Cortex of kidney (tissue), 1 donor: ENCODE data around the gene ZMYND11.
"Not testable (repeated sequence)": the region's sequence is repeated elsewhere in the genome, so short reads cannot be mapped to it uniquely, and the experiment has no call there.

Source experiments
- DNase-seq: peaks from one replicate; lab custom pipeline; 2025; lab: John Stamatoyannopoulos, UW

Gene ZMYND11

DNA sequence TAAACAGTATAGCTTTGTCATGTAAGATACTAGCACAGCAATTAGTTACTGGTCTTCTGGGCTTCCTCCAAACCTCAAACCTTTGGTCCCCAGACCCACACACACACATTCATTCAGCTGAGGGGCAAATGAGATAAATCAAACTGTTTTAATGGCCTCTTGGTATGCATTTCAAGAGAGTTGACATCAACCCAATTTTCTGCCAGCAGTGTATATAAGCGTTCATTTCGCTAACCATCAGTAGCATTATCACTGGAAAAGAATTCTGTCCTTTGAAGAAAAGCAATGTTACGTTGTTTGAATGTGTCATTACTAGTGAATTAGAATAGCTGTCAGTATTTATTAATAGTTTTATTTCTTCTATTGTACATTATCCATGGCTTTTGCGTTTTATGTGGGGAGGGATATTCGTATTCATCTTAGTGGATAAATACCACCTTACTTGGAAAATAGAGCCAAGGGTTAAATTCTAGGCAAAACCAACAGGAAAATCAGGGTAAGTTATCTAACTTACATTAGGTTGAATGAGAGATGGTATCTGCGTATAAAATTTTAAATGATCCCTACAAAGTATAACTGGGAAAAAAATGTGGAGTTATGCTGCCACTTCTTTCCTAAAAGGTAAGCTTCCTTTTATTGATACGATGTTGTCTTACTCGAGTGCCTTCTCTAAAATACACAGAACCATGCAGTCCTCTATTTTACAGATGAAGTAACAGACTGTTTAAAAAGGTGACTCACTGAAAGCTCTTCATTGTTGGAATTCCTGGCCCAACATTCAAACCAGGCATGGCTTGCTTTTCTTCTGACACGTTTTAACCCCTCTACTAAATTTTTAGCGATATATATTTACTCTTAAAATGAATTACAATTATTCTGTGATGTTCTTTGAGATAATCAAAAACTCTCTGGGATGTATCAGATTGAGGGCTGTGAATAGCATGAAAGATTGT, 2.0 kb upstream of the ZMYND11 start:
- no peak for DNase-seq

DNA sequence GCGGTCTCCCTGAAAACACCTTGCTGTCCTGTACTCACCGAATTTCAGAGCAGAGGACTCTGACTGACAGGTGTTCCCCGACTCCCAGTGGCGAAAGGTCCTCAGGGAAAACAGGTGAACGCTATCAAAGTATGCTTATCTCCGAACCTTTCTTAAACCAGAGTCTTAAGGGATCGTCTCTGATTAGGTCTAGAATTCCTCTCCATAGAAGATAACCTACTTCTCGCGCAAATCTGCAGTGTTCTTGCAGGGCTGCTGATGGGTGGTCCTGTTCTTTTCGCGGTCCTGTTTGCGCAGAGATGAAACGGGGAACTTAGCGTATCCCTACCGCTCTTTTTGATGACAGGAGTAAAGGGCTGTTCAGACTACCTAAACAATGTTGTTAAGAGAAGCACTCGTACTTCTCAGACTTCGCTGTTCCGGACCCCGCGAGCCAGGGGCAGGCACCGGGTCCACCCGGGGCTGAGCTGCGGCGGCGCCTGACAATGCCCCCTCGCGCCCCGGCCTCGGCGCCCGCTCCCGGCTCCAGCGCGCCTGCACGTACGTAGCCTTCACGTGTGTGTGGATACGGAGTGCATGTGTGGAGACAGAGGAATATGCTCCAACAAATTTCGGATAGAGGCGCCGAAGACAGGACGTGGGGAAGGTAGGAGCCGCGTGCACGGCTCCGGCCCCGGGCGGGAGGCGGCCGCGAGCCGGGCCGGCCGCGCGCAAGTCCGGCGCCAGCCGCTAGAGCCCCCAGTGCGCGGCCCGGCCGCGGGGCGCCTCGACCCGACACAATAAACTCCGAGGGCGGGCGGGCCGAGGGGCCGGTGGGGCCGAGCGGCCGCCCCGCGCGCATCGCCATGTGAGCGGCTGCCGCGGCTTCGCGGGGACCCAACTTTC, 766 bp upstream of the ZMYND11 start:
- no peak for DNase-seq

DNA sequence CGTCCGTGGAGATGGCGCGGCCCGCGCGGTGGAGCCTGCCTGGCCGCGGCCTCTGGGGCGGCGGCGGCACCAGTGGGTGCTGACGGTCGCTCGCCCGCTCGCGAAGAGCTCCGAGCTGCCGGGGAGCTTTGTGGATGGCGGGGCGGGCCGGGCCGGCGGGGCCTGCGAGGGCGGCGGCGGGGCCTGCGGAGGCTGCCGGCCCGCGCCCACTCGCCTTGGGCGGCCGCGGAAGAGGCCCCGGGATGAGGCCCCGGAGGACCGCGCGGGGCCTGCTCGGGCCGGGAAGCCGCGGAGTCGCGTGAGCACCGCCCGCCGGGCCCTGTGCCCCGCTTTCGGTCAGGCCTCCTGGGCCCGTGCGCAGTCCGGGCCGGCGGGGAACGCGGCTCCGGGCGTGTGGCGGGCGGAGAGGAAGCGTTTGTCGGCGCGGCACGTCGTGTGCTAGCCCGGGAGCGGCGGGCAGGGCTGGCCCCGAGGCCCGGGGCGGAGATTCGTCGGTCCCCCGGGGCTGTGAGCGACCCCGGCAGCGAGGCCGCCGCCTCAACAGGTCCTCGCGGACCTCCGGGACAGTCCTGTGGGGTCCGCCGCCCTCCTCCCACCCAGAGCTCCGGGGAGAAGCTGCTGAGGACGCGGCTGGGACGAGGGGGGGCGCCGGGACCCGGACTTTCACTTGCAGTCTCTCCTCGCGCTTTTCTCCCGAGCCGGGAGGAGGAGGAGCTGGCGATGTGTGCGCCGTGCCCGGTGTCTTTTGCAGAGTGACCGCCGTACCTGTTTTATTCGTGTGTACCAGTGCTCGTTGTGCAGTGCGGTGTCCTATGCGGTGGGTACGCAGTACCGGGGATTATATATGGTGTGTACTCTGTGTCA, 578 bp downstream of the ZMYND11 start:
- no peak for DNase-seq

- no peak for DNase-seq
Measured at GRCh38 chr10:136465-136762, 1.2 kb downstream of the ZMYND11 start.

DNA sequence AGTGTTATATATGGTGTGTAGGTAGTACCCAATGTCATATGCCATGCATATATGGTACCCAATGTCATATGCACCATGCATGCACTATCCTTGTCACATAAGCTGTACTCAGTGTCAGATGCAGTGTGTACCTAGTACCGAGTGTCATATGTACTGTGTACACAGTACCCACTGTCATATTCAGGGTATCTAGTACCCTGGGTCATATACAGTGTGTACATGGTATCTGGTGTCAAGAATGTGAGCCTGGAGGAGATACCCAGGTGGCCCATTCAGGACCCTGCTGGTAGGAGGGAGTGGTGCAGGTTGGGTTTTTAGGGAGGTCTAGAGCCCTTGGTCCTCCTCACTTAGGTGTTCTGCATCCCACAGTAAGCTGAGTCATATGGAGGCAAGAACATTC, 1.8 kb downstream of the ZMYND11 start:
- no peak for DNase-seq

- DNase-seq: no peak
Measured at GRCh38 chr10:137606-138005, 2.4 kb downstream of the ZMYND11 start.

GRCh38 chr10:142371-142770, 7.1 kb downstream of the ZMYND11 start:
- no peak for DNase-seq

DNA sequence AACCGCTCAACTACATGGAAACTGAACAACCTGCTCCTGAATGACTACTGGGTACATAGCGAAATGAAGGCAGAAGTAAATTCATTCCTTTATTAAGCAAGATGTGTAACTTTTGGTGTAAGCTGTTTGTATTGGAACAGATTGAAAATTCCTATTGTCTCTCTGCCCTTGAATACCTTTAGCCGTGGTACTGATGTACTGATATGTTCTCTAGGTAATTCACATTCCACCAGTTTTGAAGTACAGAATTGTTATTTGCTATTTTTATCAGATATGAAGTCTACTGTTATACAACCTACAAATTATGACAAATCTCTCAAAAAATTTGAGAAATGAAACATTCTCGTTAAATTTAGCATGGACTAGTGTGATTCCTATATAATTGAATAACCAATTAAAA, 17.7 kb downstream of the ZMYND11 start:
- no peak for DNase-seq

DNA sequence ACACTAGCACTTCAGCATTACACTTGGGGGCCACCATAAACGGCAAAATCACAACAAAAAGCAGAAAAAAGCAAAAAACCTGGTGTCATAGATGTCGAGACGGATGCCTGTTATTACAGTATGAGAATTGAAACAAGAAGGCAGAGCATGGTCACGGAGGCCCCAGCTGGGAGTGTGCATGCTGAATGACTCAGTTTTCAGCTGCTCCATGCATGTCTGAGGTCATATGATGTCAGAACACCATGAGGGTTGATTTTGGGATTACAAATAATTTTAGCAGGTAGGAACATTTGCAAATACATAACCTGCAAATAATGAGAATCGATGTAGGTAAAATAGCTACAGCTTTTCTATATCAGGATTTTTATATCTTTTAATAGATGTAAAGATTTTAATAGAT, 19.1 kb downstream of the ZMYND11 start:
- DNase-seq: no peak

- no peak for DNase-seq
Measured at GRCh38 chr10:167383-167782, 32.1 kb downstream of the ZMYND11 start.

DNA sequence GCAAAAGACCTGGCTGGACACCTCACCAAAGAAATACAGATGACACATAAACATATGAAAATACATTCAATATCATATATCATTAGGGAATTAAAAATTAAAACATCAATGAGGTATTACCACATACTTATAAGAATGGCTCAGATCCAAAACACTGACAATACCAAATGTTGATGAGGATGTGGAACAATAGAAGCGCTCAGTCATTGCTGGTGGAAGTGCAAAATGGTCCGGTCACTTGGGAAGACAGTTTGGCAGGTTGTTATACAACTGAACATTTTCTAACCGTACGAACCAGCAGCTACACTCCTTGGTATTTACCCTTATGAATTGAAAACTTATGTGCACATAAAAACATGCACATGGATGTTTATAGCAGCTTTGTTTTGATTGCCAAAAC, 38.5 kb downstream of the ZMYND11 start:
- DNase-seq: no peak

DNA sequence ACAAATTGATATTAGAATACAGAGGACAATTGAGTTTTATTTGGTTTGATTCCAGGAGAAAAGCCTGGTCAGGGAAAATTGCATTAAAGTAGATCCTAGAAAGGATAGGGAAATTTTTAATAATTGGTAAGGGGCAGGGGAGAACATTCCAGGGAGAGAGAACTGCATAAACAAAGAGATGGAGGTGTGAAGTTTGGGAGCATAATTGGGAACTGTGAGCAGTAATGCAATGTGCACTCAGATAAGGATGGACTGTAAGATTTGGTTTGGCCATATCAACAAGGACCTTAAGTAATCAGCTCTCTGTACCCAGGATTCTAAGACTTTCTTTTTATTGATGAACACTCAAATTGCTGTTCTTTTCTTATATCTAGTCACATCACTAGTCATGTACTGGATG, 41.4 kb downstream of the ZMYND11 start:
- no peak for DNase-seq

GRCh38 chr10:178208-178607, 43.0 kb downstream of the ZMYND11 start:
- no peak for DNase-seq

DNA sequence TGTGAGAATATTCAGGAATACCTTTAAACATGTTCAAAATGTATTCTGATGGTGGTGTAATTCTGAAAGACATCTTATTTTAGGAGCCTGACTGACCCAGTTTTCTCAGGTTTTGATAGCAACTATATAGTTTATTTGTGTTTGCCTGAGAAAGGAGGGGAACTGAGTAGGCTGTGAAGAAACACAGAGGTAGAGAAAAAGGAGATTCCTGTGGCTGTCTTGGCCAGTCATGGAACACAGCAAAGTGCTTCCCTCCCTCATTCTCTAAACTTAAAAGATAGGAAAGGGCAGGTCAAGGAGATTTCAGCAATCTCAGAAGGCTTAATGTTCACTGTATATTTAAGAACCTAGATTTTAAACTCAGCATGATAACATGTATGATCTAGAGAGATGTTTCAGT, 43.5 kb downstream of the ZMYND11 start:
- no peak for DNase-seq

DNA sequence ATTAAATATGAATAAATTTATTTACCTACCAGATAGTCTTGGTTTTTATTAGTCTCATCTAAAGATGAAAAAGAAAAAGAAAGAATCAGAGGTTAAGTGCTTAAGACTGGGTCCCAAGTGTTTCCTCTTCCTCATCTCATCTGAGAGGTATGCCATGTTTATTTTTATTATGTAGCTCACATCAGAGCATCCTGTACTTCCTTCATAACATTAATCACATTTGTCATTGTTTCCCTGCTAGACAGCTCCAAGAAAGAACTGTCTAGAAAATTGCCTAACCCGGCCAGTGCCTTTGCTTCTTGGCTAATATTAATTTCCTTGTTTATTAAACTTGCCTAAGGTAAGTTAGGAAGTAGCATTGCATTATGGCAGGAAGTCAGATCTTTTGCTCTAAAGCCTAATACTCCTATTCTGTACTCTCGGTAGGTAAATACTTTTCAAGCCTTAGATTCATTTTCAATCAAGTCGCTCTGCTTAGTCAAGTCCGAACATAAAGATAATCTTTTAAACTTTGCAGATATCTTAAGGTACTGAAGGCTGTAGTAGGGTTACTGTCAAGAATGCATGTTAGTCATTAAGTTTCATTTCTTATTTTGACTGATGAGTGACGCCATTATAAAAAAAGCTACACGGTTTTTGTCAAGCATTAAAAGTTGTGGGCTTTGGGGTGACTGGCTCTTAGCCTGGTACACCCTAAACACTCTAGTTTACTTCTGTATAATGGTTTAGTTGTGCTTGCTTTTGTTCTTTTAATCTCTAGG, 47.4 kb downstream of the ZMYND11 start:
- no peak for DNase-seq

GRCh38 chr10:184174-184573, 48.9 kb downstream of the ZMYND11 start:
- no peak for DNase-seq

DNA sequence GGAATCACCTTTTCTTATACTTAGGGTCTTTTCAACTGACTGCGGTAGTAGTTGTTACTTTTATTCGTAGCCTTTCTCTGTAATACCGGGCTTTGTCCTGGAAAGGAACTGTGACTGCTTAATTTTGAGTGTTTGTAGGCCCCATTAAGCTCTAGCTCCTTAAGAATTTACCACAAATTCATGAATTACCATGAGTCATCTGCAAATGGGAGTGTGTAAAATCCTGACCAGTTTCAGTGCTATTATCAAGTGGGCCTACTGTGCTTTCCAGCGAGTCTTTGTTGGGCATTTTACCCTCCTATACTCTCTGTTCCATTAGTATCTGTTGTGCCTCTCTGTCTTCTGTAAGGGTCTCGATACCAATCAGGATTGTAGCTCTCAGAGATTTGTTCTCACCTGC, 49.7 kb downstream of the ZMYND11 start:
- DNase-seq: no peak

- not testable (repeated sequence) for DNase-seq
Measured at GRCh38 chr10:185571-185970, 50.3 kb downstream of the ZMYND11 start.

DNA sequence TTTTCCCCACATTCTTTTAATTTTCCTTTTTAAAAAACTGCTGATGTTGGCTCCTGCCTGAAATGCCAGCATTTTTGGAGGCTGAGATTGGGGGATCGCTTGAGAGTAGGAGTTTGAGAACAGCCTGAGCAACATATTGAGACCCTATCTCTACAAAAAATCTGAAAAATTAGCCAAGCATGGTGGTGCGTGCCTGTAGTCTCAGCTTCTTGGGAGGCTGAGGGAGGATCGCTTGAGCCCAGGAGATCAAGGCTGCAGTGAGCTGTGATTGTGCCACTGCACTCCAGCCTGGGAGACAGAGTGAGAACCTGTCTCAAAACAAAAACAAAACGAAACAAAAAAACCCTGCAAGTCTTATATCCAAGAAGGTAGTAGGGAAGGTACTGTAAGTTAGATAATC, 51.7 kb downstream of the ZMYND11 start:
- no peak for DNase-seq

DNA sequence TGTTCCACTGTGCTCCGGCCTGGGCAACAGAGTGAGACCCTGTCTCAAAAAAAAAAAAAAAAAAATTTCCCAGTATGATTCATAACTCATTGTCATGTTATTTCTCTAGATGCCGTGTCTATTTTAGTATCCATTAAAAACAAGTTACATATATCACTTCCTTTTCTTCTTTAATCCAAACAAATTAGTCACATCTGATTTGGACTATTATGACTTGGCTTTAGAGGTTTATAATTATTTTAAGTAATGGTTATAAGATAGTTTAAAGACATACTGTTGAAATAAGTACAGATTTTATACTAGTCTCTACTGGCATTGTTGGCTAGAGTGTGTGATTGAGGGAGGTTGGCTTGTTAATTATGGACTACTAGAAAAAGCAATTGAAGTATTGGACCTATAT, 53.3 kb downstream of the ZMYND11 start:
- no peak for DNase-seq

DNA sequence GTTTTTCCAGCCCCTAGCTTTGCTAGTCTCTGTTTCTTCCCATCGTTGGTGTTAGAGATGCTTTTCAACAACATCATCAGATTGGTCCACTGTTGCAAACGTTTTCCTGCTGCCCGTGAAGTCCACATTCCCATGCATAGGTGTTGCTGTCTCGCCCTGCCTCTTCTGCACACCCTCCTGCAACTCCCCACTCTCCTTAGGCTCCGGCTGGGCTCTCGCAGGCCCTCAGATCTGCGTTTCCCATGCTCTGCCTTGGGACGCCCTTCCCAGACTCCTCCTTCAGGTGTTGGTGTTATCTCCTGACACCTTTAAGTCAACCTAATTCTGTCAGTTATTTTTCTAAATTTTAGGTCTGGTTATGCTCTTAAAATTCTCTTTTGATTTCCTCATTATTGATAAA, 55.0 kb downstream of the ZMYND11 start:
- no peak for DNase-seq
